HepG2 (cell line): Measurements from ENCODE around the gene AP5Z1. TPM values are rescaled to one million over a fixed set of nuclear protein-coding genes. Genes with fewer than 3 reads are reported as not detected.

ENCODE experiments used
- FOXK1 ChIP-seq: sonication (generic); formaldehyde crosslinking; IDR thresholded peaks from 2 replicates; pipeline ENCODE4 v1.4.0; 2020; ENCODE audit warnings: low read depth, missing genetic modification reagents, borderline replicate concordance
- GFI1 ChIP-seq: sonication (generic); formaldehyde crosslinking; IDR thresholded peaks from 2 replicates; pipeline ENCODE4 v1.5.0; 2020; ENCODE audit warnings: missing genetic modification reagents, mild to moderate bottlenecking, borderline replicate concordance
- HDAC1 ChIP-seq: sonication (generic); formaldehyde crosslinking; IDR thresholded peaks from 2 replicates; pipeline ENCODE4 v1.5.1; 2020; ENCODE audit warnings: mild to moderate bottlenecking, missing genetic modification reagents
- KDM2A ChIP-seq: sonication (generic); formaldehyde crosslinking; IDR thresholded peaks from 2 replicates; pipeline ENCODE4 v1.4.0; 2020; ENCODE audit warnings: low read depth, missing genetic modification reagents, borderline replicate concordance
- MZF1 ChIP-seq: sonication (generic); formaldehyde crosslinking; IDR thresholded peaks from 2 replicates; pipeline ENCODE4 v1.8.1; 2023; ENCODE audit warnings: mild to moderate bottlenecking, missing genetic modification reagents, borderline replicate concordance
- NFIB ChIP-seq: sonication (generic); formaldehyde crosslinking; IDR thresholded peaks from 2 replicates; pipeline ENCODE4 v1.9.0; 2021; ENCODE audit warnings: missing genetic modification reagents, mild to moderate bottlenecking, borderline replicate concordance
- PITX1 ChIP-seq: sonication (generic); formaldehyde crosslinking; IDR thresholded peaks from 2 replicates; pipeline ENCODE4 v1.5.1; 2020; ENCODE audit warnings: mild to moderate bottlenecking, missing genetic modification reagents
- SNAPC4 ChIP-seq: sonication (generic); formaldehyde crosslinking; IDR thresholded peaks from 2 replicates; pipeline ENCODE4 v1.4.0; 2020; ENCODE audit warnings: mild to moderate bottlenecking, missing genetic modification reagents
- TBX3 ChIP-seq: fragments of 450-650 bp; IDR thresholded peaks from 2 replicates; pipeline ENCODE4 v1.6.1; 2017; ENCODE audit warnings: antibody characterized with exemption, mild to moderate bottlenecking, inconsistent platforms, borderline replicate concordance
- TFDP1 ChIP-seq: IDR thresholded peaks from 2 replicates; pipeline ENCODE4 v1.6.1; 2016; ENCODE audit warnings: missing compliant biosample characterization, missing genetic modification reagents, borderline replicate concordance
- ZEB1 ChIP-seq: IDR thresholded peaks from 2 replicates; pipeline ENCODE4 v1.6.1; 2012; ENCODE audit warnings: mild to moderate bottlenecking, low read depth, inconsistent platforms; ENCODE audit not compliant: insufficient replicate concordance
- ZFP36L1 ChIP-seq: sonication (generic); formaldehyde crosslinking; IDR thresholded peaks from 2 replicates; pipeline ENCODE4 v1.8.0; 2022; ENCODE audit warnings: mild to moderate bottlenecking, missing genetic modification reagents, moderate library complexity
- ZFP62 ChIP-seq: sonication (generic); formaldehyde crosslinking; IDR thresholded peaks from 2 replicates; pipeline ENCODE4 v1.4.0; 2020; ENCODE audit warnings: missing genetic modification reagents
- ZNF550 ChIP-seq: sonication (generic); formaldehyde crosslinking; IDR thresholded peaks from 2 replicates; pipeline ENCODE4 v1.4.0; 2020; ENCODE audit warnings: mild to moderate bottlenecking, missing genetic modification reagents, borderline replicate concordance
- ZNF564 ChIP-seq: sonication (generic); formaldehyde crosslinking; IDR thresholded peaks from 2 replicates; pipeline ENCODE4 v1.8.1; 2023; ENCODE audit warnings: mild to moderate bottlenecking, missing genetic modification reagents
- ZNF768 ChIP-seq: sonication (generic); formaldehyde crosslinking; IDR thresholded peaks from 2 replicates; pipeline ENCODE4 v1.4.0; 2020; ENCODE audit warnings: missing genetic modification reagents
- polyA plus RNA-seq, 8 experiments: library from polyadenylated mRNA; depleted of rRNA in 3 of 8; stranded (reverse) in 7 of 8; unstranded in 1 of 8; fragments of >200 nt; fragmentation: Illumina TruSeq in 4 of 8; extraction: Trizol in 4 of 8; gene quantifications; 2 replicates each; pipeline versions ENCODE4 v1.2.1 to v1.2.3, GENCODE V29; 2011 to 2016; ENCODE audit warnings: low read depth in 4 of 8, missing spikeins in 1 of 8, mixed read lengths in 1 of 8; ENCODE audit not compliant: insufficient read depth in 1 of 8
- total RNA-seq, 5 experiments: library from RNA; depleted of rRNA; stranded (reverse); fragments of >200 nt; fragmentation: Illumina TruSeq; extraction: Trizol; gene quantifications; 2 replicates each; pipeline ENCODE4 v1.2.3, GENCODE V29; 2016; ENCODE audit warnings: low read depth in 1 of 5
- TF ChIP-seq, protein P1 (sequence below): sonication (generic); formaldehyde crosslinking; IDR thresholded peaks from 2 replicates; pipeline ENCODE4 v1.5.1; 2020; ENCODE audit warnings: missing genetic modification reagents, mild to moderate bottlenecking, borderline replicate concordance
- TF ChIP-seq, protein P2 (sequence below): sonication (generic); formaldehyde crosslinking; IDR thresholded peaks from 2 replicates; pipeline ENCODE4 v1.5.0; 2020; ENCODE audit warnings: mild to moderate bottlenecking, low read depth, missing genetic modification reagents, borderline replicate concordance

The AP5Z1 gene
- total and polyA plus RNA-seq, 2 of the 13 experiments (the other 11 are each of a cell fraction or from before 2014, with no cell fraction given), result 9.3 to 15.1 TPM

- TF ChIP-seq, protein P1, sequence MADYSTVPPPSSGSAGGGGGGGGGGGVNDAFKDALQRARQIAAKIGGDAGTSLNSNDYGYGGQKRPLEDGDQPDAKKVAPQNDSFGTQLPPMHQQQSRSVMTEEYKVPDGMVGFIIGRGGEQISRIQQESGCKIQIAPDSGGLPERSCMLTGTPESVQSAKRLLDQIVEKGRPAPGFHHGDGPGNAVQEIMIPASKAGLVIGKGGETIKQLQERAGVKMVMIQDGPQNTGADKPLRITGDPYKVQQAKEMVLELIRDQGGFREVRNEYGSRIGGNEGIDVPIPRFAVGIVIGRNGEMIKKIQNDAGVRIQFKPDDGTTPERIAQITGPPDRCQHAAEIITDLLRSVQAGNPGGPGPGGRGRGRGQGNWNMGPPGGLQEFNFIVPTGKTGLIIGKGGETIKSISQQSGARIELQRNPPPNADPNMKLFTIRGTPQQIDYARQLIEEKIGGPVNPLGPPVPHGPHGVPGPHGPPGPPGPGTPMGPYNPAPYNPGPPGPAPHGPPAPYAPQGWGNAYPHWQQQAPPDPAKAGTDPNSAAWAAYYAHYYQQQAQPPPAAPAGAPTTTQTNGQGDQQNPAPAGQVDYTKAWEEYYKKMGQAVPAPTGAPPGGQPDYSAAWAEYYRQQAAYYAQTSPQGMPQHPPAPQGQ (CRISPR knock-in tag), result no peak
- TF ChIP-seq ZNF564 (CRISPR knock-in tag) (no peak), ZEB1 (no peak), KDM2A (CRISPR knock-in tag) (peak; percentile 68; the same call in 1 of the 2 replicates), NFIB (no peak), GFI1 (CRISPR knock-in tag) (no peak), ZNF768 (no peak), TFDP1 (CRISPR knock-in tag) (no peak), TBX3 (no peak), ZFP36L1 (CRISPR knock-in tag) (no peak), ZNF550 (no peak), MZF1 (no peak), FOXK1 (CRISPR knock-in tag) (no peak), SNAPC4 (no peak), HDAC1 (CRISPR knock-in tag) (no peak), PITX1 (CRISPR knock-in tag) (0 out of 2 replicates have a peak, but pooled peaks have one; percentile 27), ZFP62 (CRISPR knock-in tag) (no peak)
- TF ChIP-seq, protein P2, sequence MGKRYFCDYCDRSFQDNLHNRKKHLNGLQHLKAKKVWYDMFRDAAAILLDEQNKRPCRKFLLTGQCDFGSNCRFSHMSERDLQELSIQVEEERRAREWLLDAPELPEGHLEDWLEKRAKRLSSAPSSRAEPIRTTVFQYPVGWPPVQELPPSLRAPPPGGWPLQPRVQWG (CRISPR knock-in tag), result no peak
Observed at GRCh38 chr7:4797858-4798705, 22.7 kb downstream of the AP5Z1 start (continued).
